Rectal smooth muscle tissue (tissue), 1 donor: ENCODE measurements around the gene KCNF1.

Experiments used
- H3K27ac ChIP-seq: one replicate; pipeline ENCODE4 v1.7.0; 2013; ENCODE audit warnings: low read depth, low read length, inconsistent platforms
- H3K27me3 ChIP-seq: one replicate; pipeline ENCODE4 v1.7.0; 2013; ENCODE audit warnings: low read length; ENCODE audit not compliant: control insufficient read depth, insufficient read depth
- H3K36me3 ChIP-seq: one replicate; pipeline ENCODE4 v1.7.0; 2013; ENCODE audit warnings: low read length; ENCODE audit not compliant: control insufficient read depth, insufficient read depth
- H3K4me1 ChIP-seq: one replicate; pipeline ENCODE4 v1.7.0; 2013; ENCODE audit warnings: low read length; ENCODE audit not compliant: control insufficient read depth, insufficient read depth
- H3K4me3 ChIP-seq: one replicate; pipeline ENCODE4 v1.7.0; 2013; ENCODE audit warnings: low read length
- H3K9ac ChIP-seq: one replicate; pipeline ENCODE4 v1.7.0; 2013; ENCODE audit warnings: low read length

Gene KCNF1

DNA sequence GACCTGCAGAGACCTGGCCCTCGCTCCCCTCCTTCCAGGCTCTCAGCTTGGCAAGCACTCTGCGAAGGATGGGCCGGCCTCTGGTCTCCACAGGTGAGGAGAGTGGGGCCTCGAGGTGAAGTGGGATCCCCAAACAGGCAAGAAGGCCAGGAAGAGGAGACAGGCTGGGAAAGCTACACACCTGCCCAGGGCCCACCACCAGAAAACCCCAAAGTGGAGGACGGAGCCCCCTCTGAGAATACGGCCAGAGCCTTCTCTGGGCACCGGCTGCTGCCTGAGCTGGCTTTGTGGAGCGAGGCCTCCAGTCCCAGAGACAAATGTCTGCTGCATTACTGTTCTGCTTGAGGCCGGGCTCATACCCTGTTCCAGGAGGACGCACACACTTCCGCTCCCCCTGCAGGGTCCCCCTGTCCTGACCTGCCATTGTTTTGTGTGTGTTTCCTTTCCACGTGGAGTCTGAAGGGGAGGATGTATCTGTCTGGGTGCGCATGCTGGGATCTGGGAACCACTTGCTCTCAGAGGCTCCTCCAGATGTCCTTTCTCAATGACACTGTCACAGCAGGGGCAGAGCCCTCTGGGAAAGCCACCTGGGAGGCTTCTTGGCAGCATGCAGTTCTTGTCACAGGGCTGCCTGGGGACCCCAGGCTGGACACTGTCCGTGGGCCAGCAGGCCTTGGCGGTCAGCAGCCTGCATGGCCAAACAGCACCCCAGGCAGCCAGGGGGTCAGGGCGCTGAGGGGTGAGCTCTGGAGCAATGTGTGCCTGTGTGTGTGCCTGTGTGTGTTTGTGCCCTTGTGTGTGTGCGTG, 20.8 kb downstream of the KCNF1 start:
- no peaks in the 10 kb centered on the region for H3K36me3 ChIP-seq
- H3K27ac ChIP-seq, result no peak overlapping the region
- H3K9ac ChIP-seq, result no peak overlapping the region
- H3K4me1 ChIP-seq, result no peaks in the 10 kb centered on the region
- no peak overlapping the region for H3K4me3 ChIP-seq
- no peaks in the 10 kb centered on the region for H3K27me3 ChIP-seq

DNA sequence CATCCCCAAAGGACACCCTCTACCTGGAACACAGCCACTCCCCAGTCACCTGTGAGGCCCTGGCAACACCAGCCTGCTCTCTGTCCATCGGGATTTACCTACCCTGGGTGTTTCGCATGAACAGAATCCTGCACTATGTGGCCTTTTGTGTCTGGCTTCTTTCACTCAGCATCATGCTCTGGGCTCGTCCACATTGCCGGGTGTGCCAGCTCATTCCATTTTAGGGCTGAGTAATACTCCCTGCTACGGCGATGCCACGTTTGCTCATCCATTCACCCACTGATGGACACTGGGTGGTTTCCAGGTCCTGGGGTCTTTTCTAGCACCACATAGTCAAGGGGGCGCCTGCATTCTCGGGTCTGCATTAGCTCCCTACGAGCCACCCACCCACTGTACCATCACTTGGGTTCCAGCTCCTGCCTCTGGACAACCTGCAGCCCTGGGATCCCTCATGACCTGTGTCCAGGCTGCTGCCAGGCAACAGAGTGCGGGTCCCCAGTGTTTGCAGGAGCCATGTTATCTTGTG, 22.0 kb downstream of the KCNF1 start:
- no peaks in the 10 kb centered on the region for H3K27me3 ChIP-seq
- H3K9ac ChIP-seq, result no peak overlapping the region
- H3K4me3 ChIP-seq, result no peak overlapping the region
- H3K27ac ChIP-seq, result no peak overlapping the region
- no peaks in the 10 kb centered on the region for H3K36me3 ChIP-seq
- H3K4me1 ChIP-seq, result no peaks in the 10 kb centered on the region

DNA sequence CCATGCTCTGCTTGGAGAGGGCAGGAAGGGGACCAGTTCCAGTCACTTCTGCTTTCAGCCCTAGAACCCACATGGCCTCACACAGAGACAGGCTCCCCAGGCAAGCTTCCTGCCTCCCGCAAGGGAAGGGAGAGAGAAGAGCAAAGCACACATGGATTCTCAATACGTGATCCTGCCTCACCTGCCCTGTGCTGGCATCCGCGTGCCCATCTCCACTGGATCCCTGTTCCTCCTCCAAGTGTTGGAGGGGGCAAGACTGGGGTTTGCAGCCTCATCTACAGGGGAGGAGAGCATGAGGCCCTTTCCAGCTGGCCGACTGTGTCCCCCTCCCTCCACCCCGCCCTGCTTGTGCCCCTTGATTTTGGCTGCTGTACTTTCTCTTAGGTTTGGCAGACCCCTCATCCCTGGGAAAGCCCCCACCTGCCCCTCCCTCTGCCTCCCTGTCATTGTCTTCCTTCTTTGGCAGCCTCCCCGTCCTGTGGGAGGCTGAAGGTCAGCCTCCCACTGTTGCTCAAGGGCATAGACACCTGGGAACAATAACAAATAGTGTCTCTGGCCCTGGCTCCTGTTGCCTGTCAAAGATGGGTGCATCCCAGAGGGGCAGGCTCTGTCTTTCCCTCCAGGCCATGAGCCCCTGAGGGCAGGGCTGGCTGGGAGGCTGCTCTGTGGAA, 22.7 kb downstream of the KCNF1 start:
- H3K27ac ChIP-seq, result no peak overlapping the region
- no peak overlapping the region for H3K9ac ChIP-seq
- no peaks in the 10 kb centered on the region for H3K36me3 ChIP-seq
- H3K4me3 ChIP-seq, result no peak overlapping the region
- H3K4me1 ChIP-seq, result no peaks in the 10 kb centered on the region
- no peaks in the 10 kb centered on the region for H3K27me3 ChIP-seq

DNA sequence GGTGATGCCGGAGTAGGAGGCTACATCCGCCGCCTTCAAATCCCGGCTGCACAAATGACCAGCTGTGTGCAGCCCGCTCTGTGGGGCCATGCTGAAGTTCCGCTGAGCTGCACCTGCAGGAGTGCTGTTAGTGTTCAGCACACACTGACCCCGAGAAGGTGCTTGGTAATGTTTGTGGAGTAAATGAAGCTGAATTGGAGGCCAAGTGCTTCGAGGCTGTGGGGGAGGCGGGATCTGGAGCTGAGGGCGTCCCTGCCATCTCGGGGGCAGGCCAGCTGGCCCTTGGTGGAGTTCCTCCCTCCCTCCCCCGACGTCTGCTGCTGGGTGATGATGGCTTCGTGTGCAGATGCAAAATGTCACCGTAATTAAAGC, 23.2 kb downstream of the KCNF1 start:
- H3K27ac ChIP-seq, result no peak overlapping the region
- no peaks in the 10 kb centered on the region for H3K27me3 ChIP-seq
- H3K4me3 ChIP-seq, result no peak overlapping the region
- H3K9ac ChIP-seq, result no peak overlapping the region
- H3K4me1 ChIP-seq, result no peaks in the 10 kb centered on the region
- H3K36me3 ChIP-seq, result no peaks in the 10 kb centered on the region

DNA sequence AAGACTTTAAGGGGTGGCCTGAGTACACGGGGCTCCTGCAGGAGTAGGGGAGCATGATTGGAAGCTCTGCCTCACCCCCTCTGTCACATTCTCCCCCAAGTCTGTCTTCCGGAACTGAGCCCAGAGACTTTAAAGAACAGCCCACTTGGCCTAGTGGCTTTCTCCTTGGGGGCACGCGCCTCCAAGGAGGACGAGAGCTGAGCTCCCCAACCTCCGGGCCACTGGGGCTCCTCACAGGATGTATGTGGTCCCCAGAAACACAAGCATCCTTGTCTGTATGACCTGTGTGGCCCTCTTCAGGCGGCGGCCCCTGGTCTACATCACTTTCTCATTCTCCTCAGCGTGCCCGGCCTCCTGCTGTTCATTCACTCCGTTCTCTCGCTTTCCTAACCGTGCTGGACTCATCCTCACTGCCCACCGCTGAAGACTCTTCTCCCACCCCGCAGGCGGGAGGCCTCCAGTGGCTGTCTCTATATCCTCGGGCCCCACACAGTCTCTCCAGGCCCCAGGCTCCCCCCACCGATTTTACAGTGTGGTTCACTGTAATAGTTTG, 23.7 kb downstream of the KCNF1 start:
- Histone ChIP-seq H3K27ac (no peak overlapping the region), H3K27me3 (no peaks in the 10 kb centered on the region), H3K4me1 (no peaks in the 10 kb centered on the region), H3K9ac (no peak overlapping the region), H3K36me3 (no peaks in the 10 kb centered on the region), H3K4me3 (no peak overlapping the region)

DNA sequence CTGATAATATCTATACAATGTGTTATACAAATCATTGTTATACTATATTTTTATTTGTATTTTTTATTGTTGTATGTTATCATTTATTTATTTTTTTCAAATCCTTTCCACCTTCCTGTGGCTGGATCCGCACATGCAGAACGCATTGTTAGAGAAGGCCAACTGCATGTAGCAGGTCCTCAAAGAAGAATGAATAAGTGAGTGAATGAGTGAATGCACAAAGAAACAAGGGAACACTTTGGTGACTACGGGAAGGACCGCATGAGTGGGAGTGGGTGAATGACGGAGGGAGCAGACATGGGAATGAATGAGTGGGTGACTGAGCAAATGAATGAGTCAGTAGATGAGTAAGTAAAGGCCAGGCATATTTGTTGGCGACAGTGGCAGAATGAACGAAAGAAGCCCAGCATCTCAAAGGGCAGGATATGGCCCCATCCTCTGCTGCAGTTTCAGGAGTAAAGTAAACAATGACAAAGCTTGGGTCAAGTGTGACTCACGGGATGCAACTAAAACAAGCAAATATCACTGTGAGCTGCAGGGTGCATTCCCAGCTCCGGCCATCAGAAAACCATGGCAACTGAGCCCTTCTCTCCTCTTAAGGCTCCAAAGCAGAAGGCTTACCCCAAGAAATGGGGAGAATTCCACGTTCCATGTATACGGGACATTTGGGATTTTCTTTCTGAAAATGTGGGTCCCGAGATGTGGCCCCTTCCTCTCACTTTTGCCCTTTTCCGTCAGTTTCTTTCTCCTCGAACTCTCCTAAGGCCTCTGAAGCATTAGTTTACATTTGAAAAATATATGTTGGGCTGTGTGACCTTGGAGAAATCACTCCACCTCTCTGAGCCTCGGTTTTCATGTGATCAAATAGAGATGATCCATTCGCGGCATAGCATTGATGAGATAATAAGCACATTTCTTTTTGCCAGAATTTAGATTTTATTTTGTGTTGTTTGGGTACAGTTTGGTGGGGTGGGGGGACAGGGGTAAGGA, 24.5 kb downstream of the KCNF1 start:
- no peak overlapping the region for H3K4me3 ChIP-seq

DNA sequence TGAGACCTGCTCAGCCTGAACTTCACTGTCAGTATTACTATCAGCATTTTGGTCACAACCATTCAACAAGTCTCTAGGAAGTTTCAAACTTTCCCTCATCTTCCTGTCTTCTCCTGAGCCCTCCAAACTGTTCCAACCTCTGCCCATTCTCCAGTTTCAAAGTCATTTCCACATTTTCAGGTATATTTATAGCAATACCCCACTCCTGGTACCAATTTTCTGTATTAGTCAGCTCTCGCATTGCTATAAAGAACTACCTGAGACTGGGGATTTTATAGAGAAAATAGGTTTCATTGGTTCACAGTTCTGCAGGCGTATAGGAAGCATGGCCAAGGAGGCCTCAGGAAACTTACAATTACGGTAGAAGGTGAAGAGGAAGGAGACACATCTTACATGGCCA, 27.3 kb downstream of the KCNF1 start:
- no peaks in the 10 kb centered on the region for H3K27me3 ChIP-seq
- H3K27ac ChIP-seq, result no peak overlapping the region
- no peak overlapping the region for H3K4me3 ChIP-seq
- H3K9ac ChIP-seq, result no peak overlapping the region
- no peaks in the 10 kb centered on the region for H3K4me1 ChIP-seq
- H3K36me3 ChIP-seq, result no peaks in the 10 kb centered on the region

More for the DNA sequence above, 24.5 kb downstream of the KCNF1 start:
- no peak overlapping the region for H3K27ac ChIP-seq
- no peaks in the 10 kb centered on the region for H3K36me3 ChIP-seq
- H3K27me3 ChIP-seq, result no peaks in the 10 kb centered on the region
- H3K4me1 ChIP-seq, result no peaks in the 10 kb centered on the region
- no peak overlapping the region for H3K9ac ChIP-seq

DNA sequence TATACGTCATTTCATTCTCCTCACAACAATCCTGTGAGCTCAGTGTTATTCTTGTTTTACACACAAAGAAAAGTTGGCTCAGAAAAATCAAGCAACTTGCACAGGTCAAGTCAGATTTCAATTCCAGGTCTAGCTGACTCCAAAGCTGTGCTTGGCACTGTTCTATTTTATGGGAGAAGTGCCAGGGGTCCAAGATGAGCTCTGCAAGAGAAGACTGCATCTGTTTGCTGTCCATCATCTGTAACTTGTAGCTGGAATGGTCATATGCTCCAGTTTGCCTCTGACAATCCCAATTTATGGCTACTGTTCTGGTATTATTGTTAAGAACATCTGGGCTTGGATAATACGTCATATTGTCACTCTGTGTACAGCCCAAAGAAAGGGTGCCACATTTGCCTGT, 28.9 kb downstream of the KCNF1 start:
- no peaks in the 10 kb centered on the region for H3K36me3 ChIP-seq
- H3K4me3 ChIP-seq, result no peak overlapping the region
- no peaks in the 10 kb centered on the region for H3K27me3 ChIP-seq
- no peak overlapping the region for H3K9ac ChIP-seq
- no peaks in the 10 kb centered on the region for H3K4me1 ChIP-seq
- H3K27ac ChIP-seq, result no peak overlapping the region

DNA sequence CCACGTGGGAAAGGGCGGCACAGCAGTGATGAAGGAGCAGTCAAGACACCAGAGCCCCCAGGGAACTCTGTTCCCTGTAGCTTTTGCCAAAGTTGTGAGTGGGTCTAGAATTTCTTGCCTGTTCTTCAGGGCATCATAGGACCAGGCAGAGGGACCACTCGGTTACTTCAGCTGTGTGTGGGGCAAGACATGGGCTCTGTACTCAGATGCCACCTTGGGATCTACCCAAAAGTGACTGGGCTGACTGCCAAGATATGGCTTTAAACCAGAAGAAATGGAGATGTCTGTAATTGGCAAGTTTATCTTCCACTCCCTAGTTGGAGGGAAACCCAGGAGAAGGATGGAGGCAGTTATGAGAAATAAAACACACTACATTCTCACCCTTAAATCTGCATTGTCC, 29.6 kb downstream of the KCNF1 start:
- Histone ChIP-seq H3K9ac (no peak overlapping the region), H3K4me1 (no peaks in the 10 kb centered on the region), H3K36me3 (no peaks in the 10 kb centered on the region), H3K4me3 (no peak overlapping the region), H3K27ac (no peak overlapping the region), H3K27me3 (no peaks in the 10 kb centered on the region)

DNA sequence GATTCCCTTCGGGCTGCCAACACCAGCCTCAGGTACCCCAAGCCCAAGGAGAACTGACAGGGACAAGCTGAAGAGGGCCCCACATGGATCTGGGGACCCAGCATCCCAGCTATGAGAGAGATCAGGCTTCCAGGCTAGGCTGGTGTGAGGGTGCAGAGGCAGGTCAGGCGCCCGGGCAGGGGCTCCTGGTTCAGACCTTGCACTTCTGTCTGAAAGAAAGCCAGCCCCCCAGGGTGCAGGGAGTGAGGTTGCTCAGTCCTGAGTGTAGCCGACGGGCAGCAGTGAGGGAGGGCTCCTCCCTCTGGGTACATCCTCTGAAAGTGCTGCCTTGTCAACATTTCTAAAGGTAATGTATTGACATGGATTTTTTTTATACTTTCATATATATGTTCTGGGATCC, 33.1 kb downstream of the KCNF1 start:
- Histone ChIP-seq H3K4me1 (no peaks in the 10 kb centered on the region), H3K27ac (no peak overlapping the region)

DNA sequence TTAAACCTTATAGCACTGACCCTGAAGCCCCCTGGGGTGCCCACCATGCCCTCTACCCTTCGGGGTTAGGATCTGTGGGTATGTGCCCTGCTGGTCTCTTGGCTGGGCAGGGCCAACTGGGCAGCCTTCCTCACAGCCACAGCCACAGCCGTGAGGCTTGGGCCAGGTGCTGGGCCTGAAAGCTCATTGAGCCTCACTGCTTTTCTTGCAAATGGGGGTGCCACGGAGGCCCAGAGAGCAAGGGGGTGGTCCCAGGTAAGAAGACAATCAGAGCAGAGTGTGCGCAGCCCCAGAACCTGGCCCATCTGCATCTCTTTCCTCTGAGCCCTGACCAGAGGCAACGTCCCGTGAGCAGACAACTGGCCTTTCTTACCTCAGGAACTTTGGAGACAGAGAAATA, 34.7 kb downstream of the KCNF1 start:
- Histone ChIP-seq H3K27me3 (no peaks in the 10 kb centered on the region), H3K36me3 (no peaks in the 10 kb centered on the region), H3K4me1 (no peaks in the 10 kb centered on the region), H3K9ac (no peak overlapping the region), H3K27ac (no peak overlapping the region), H3K4me3 (no peak overlapping the region)

More for the DNA sequence above, 33.1 kb downstream of the KCNF1 start:
- H3K27me3 ChIP-seq, result no peaks in the 10 kb centered on the region
- H3K36me3 ChIP-seq, result no peaks in the 10 kb centered on the region
- H3K9ac ChIP-seq, result no peak overlapping the region
- H3K4me3 ChIP-seq, result no peak overlapping the region

DNA sequence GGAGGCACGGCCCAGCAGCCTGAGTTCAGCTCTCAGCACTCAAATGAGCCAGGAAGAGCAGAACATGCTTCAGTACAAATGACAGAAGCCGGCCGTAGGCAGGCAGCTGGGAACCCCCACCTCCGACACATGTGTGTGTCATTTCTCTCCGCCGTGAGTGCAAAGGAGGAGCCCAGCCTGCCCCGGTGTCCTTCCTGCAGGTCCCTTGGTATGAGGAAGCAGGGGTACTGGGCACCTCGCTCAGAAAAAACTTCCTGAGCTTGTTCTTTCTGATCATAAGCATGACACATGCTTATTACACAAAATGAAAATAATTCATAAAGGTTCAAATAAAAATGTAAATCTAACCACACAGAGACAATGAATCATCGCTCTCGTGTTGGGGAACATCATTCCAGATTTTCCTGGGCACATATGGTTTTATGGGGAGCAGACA, 35.3 kb downstream of the KCNF1 start:
- H3K4me3 ChIP-seq, result no peak overlapping the region
- H3K27me3 ChIP-seq, result no peaks in the 10 kb centered on the region
- no peak overlapping the region for H3K9ac ChIP-seq
- H3K4me1 ChIP-seq, result no peaks in the 10 kb centered on the region
- no peak overlapping the region for H3K27ac ChIP-seq
- H3K36me3 ChIP-seq, result no peaks in the 10 kb centered on the region
